ENCODE data around the gene CMBL.

- TF ChIP-seq STAT5B (CRISPR knock-in tag; IDR thresholded peaks at IDR 0.05) (no peak), ARID2 (CRISPR knock-in tag; IDR thresholded peaks at IDR 0.05; ENCODE audit: borderline replicate concordance) (no peak), ZNF20 (CRISPR knock-in tag; IDR thresholded peaks at IDR 0.05) (no peak), ZNF777 (CRISPR knock-in tag; IDR thresholded peaks at IDR 0.05) (no peak), GTF2F1 (IDR thresholded peaks at IDR 0.05; ENCODE audit: low read length) (no peak), CBFB (CRISPR knock-in tag; IDR thresholded peaks at IDR 0.05) (no peak), CHD2 (IDR thresholded peaks at IDR 0.05; ENCODE audit: low read depth, low read length) (no peak), POLR2AphosphoS5 (IDR thresholded peaks at IDR 0.05; ENCODE audit: low read depth, low read length) (no peak), ZBTB40 (IDR thresholded peaks at IDR 0.05) (no peak), ZBTB40 (CRISPR knock-in tag; IDR thresholded peaks at IDR 0.05) (no peak)
Observed at GRCh38 chr5:10334831-10335230, 27.1 kb upstream of the CMBL start.

Measured in HepG2 (cell line).